Smooth muscle cell of bladder (primary cell): ENCODE measurements around the gene HCST. TPM values are rescaled to one million over a fixed set of nuclear protein-coding genes. Genes with fewer than 3 reads are reported as not detected.

Source experiments
- total RNA-seq: library from RNA; depleted of rRNA; stranded (reverse); fragments of >200 nt; gene quantifications from 2 replicates; pipeline ENCODE4 v1.2.3, GENCODE V29; 2014

The HCST gene, protein sequence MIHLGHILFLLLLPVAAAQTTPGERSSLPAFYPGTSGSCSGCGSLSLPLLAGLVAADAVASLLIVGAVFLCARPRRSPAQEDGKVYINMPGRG
- 1.00 and 2.8 TPM in 2 replicates for total RNA-seq

DNA sequence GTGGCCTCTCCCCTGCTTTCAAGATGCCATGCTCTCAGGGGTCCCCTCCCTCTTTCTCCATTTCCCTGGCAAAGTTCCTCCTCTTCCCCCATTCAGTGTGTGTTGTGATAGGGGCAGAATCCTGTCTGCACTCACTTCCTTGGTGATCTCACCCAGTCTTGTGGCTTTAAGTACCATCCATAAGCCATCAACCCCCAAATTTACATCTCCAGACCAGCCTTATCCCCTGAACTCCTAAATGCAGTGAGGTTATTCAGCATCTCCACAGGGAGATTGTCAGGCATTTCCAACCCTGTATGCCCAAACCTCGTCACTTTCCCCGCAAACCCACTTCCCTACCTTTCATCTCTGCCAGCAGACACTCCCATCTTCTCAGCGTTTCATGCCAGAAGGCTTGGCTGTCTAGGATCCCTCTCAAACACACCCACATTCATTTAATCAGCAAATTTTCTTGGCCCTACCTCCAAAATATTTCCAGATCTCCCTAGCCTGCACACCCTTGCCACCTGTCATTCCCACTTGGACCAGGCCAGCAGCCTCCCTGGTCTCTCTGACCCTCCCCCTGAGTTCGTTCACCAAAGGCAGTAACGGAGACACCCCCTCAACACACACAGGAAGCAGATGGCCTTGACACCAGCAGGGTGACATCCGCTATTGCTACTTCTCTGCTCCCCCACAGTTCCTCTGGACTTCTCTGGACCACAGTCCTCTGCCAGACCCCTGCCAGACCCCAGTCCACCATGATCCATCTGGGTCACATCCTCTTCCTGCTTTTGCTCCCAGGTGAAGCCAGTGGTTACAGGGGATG is at the start of gene HCST:
TSS of gene HCST (plus strand) at position 676 of the 808 bp plus-strand sequence. CDS start at position 741, 65 bp downstream.

DNA sequence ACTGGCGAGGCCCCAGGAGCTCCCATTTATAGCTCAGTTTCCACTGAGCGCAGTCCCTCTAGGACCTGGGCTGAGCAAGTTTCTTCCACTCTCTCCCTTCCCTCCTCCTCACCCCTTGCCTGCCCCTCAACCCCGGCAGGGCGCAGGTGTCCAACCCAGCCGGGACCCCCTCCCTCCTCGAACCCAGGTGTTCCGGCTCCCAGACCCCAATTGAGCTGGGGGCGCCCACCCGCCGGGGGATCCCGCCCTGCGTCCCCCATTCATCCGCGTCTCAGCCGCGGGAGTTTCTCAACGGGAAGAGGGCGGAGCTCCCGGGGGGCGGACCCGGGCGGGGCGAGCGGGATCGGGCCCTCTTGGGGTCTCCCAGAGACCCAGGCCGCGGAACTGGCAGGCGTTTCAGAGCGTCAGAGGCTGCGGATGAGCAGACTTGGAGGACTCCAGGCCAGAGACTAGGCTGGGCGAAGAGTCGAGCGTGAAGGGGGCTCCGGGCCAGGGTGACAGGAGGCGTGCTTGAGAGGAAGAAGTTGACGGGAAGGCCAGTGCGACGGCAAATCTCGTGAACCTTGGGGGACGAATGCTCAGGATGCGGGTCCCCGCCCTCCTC is 45.7 kb upstream of the HCST start, which contains the start of gene KIRREL2:
TSS of gene KIRREL2 (plus strand) at position 366 of the 604 bp plus-strand sequence. CDS start at position 575, 209 bp downstream.

DNA sequence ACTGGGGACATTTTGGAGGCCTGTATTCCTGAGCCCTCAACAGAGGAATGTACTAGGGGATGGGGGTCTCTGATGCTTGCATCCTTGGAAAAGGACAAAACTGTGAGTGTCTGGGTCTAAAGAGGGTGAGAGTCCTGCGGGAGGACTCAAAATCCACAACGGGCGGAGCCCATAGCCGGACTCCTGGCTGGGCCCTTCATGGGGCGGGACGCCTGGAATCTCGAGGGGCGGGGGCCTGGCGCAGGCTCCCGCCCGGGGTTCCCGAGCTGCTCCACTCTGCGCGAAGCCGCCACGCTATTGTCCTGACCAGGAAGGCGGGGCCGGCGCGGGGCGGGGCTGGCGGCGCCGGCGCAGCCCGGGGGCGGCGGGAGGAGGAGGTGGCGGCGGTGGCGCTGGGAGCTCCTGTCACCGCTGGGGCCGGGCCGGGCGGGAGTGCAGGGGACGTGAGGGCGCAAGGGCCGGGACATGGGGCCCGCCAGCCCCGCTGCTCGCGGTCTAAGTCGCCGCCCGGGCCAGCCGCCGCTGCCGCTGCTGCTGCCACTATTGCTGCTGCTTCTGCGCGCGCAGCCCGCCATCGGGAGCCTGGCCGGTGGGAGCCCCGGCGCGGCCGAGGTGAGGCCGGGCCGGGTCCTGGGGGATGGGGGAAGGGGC is 34.0 kb upstream of the HCST start, which contains the start of gene APLP1:
TSS of gene APLP1 (plus strand) at position 403 of the 651 bp plus-strand sequence. CDS start at position 466, 63 bp downstream.

DNA sequence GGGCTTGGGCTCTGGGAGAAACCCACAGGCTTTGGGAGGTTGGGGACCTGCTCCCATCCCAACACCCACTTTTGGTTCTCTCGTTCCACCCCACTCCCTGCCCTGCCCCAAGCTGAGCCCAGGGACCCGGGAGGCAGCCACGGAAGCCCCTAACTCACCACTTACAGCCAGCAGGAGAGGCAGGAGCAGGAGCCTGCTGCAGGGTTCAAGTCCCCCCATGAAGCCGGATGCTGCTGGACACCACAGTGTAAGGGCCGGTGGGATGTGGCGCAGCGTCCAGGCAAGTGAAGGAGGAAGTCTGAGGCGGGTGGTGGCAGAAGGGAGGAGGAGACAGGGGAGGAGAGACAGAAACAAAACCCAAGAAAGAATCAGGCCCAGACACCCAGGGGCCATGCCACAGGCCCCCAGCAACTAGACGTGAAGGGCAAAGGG is 5.7 kb downstream of the HCST start, which contains the start of gene TYROBP:
TSS of gene TYROBP (minus strand) at position 286 of the 432 bp plus-strand sequence. CDS start at position 219, 67 bp downstream.

DNA sequence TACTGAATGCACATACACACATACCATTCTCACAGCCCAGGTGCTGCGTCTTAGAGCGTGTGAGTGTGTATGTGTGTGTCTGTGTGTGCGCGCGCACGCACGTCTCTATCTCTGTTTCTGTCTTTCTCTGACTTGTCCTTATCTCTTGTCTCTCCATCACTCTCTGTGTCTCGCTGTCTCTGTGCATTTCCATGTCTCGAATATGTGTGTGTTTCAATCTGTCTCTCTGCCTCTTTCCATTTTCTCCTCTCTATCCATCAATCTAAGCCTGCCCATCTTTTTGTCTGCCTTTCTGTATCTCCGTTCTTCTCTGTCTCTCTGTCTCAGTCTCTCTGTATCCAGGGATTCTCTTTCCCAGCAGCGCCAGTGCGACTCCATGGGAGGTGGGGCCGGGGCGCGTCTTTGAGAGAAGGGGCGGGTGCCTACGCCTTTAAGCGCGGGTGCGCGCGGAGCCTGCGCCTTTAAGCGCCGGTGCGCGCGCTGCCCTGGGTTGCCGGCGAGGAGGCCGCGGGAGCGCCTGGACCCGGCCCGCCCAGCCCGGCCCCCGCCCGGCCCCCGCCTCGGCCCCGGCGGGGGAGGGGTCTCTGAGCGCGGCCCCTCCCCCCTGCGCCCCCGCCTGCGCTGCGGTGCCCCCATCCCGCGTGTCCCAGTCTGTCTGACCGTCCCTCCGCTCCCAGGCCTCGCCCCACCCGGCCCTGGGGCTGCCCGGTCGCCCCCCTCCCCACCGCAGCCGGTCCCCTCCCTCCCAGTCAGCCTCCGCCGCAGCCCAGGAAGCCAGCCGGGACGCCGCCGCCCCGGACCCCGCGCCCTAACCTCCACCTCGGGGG is 33.8 kb downstream of the HCST start, which contains the start of gene LRFN3:
TSS of gene LRFN3 (plus strand) at position 464 of the 827 bp plus-strand sequence. CDS start 3,052 bp downstream, outside the sequence.

Other genes with a start within 250 kb of the HCST start
- 0.09 TPM in 1 of 2 replicates, not detected in the other for gene UPK1A, start 236.0 kb upstream of the HCST start, total RNA-seq
- gene ZBTB32, start 198.0 kb upstream of the HCST start, total RNA-seq, result not detected in 2 replicates
- gene KMT2B, start 184.5 kb upstream of the HCST start, total RNA-seq, result 2.6 and 4.2 TPM in 2 replicates
- 1.00 and 1.8 TPM in 2 replicates for gene IGFLR1, start 160.1 kb upstream of the HCST start, total RNA-seq
- 5.5 and 7.8 TPM in 2 replicates for gene U2AF1L4, start 157.1 kb upstream of the HCST start, total RNA-seq
- 13.5 and 14.0 TPM in 2 replicates for gene PSENEN, start 156.9 kb upstream of the HCST start, total RNA-seq
- gene LIN37, start 154.0 kb upstream of the HCST start, total RNA-seq, result 7.4 and 10.1 TPM in 2 replicates
- gene HSPB6, start 145.5 kb upstream of the HCST start, total RNA-seq, result 50.3 and 88.4 TPM in 2 replicates
- gene PROSER3, start 144.4 kb upstream of the HCST start, total RNA-seq, result 2.5 and 3.3 TPM in 2 replicates
- gene ARHGAP33, start 127.0 kb upstream of the HCST start, total RNA-seq, result 1.00 and 1.3 TPM in 2 replicates
- not detected in 2 replicates for gene PRODH2, start 89.7 kb upstream of the HCST start, total RNA-seq
- not detected in 2 replicates for gene NPHS1, start 50.0 kb upstream of the HCST start, total RNA-seq
- gene KIRREL2, start 45.6 kb upstream of the HCST start, total RNA-seq, result not detected in 2 replicates
- 1.7 and 3.9 TPM in 2 replicates for gene APLP1, start 34.0 kb upstream of the HCST start, total RNA-seq
- 2.7 and 3.8 TPM in 2 replicates for gene NFKBID, start 2.0 kb upstream of the HCST start, total RNA-seq
- not detected in 2 replicates for gene TYROBP, start 5.8 kb downstream of the HCST start, total RNA-seq
- gene LRFN3, start 33.8 kb downstream of the HCST start, total RNA-seq, result 1.00 and 2.4 TPM in 2 replicates
- 12.1 and 14.5 TPM in 2 replicates for gene SDHAF1, start 92.7 kb downstream of the HCST start, total RNA-seq
- 0.09 and 0.28 TPM in 2 replicates for gene SYNE4, start 106.3 kb downstream of the HCST start, total RNA-seq
- gene ALKBH6, start 111.7 kb downstream of the HCST start, total RNA-seq, result 13.7 and 16.7 TPM in 2 replicates
- 7.8 and 11.9 TPM in 2 replicates for gene CLIP3, start 130.3 kb downstream of the HCST start, total RNA-seq
- gene THAP8, start 151.8 kb downstream of the HCST start, total RNA-seq, result 1.8 and 4.3 TPM in 2 replicates
- gene WDR62, start 152.4 kb downstream of the HCST start, total RNA-seq, result 0.55 and 0.85 TPM in 2 replicates
- not detected in 2 replicates for gene OVOL3, start 208.6 kb downstream of the HCST start, total RNA-seq
- gene POLR2I, start 212.3 kb downstream of the HCST start, total RNA-seq, result 90.0 and 102 TPM in 2 replicates
- 196 and 210 TPM in 2 replicates for gene TBCB, start 212.9 kb downstream of the HCST start, total RNA-seq
- 364 and 384 TPM in 2 replicates for gene CAPNS1, start 237.5 kb downstream of the HCST start, total RNA-seq
- gene COX7A1, start 249.9 kb downstream of the HCST start, total RNA-seq, result 45.4 and 90.6 TPM in 2 replicates